IMR-90 (cell line): ENCODE results near the gene ST3GAL4.

ENCODE experiments used
- CEBPB ChIP-seq: IDR thresholded peaks from 2 replicates; pipeline ENCODE4 v1.6.1; 2012; ENCODE audit warnings: low read depth, low read length, improper control_type of control experiment
- CTCF ChIP-seq: conservative IDR thresholded peaks from 2 replicates; pipeline ENCODE4 v1.5.1; 2012; ENCODE audit warnings: mild to moderate bottlenecking, low read depth, low read length, improper control_type of control experiment
- ELK1 ChIP-seq: fragments of 150-350 bp; IDR thresholded peaks from 2 replicates; pipeline ENCODE4 v1.6.1; 2016; ENCODE audit warnings: low read depth, mild to moderate bottlenecking, low read length, moderate library complexity, borderline replicate concordance
- FOS ChIP-seq: fragments of 150-350 bp; IDR thresholded peaks from 2 replicates; pipeline ENCODE4 v1.6.1; 2016; ENCODE audit warnings: low read depth, low read length
- MAFK ChIP-seq: IDR thresholded peaks from 2 replicates; pipeline ENCODE4 v1.6.1; 2012; ENCODE audit warnings: low read depth, low read length, improper control_type of control experiment
- MAZ ChIP-seq: IDR thresholded peaks from 2 replicates; pipeline ENCODE4 v1.6.1; 2012; ENCODE audit warnings: low read depth, mild to moderate bottlenecking, low read length, improper control_type of control experiment, moderate library complexity, borderline replicate concordance
- MXI1 ChIP-seq: IDR thresholded peaks from 2 replicates; pipeline ENCODE4 v1.6.1; 2012; ENCODE audit warnings: low read depth, mild to moderate bottlenecking, low read length, moderate library complexity, borderline replicate concordance
- NFE2L2 ChIP-seq: fragments of 150-350 bp; IDR thresholded peaks from 2 replicates; pipeline ENCODE4 v1.6.1; 2016; ENCODE audit warnings: low read depth, mild to moderate bottlenecking, low read length
- POLR2A ChIP-seq: IDR thresholded peaks from 2 replicates; pipeline ENCODE4 v1.6.1; 2012; ENCODE audit warnings: mild to moderate bottlenecking, low read depth, low read length
- RAD21 ChIP-seq: IDR thresholded peaks from 2 replicates; pipeline ENCODE4 v1.6.1; 2012; ENCODE audit warnings: low read length, improper control_type of control experiment
- RCOR1 ChIP-seq: IDR thresholded peaks from 2 replicates; pipeline ENCODE4 v1.6.1; 2012; ENCODE audit warnings: mild to moderate bottlenecking, low read length, improper control_type of control experiment; ENCODE audit not compliant: insufficient replicate concordance
- RFX5 ChIP-seq: IDR thresholded peaks from 2 replicates; pipeline ENCODE4 v1.8.0; 2012; ENCODE audit warnings: low read depth, mild to moderate bottlenecking, low read length, moderate library complexity
- SMC3 ChIP-seq: fragments of 150-350 bp; IDR thresholded peaks from 2 replicates; pipeline ENCODE4 v1.6.1; 2016; ENCODE audit warnings: low read depth, mild to moderate bottlenecking, antibody characterized with exemption, low read length, moderate library complexity
- USF2 ChIP-seq: fragments of 150-350 bp; IDR thresholded peaks from 2 replicates; pipeline ENCODE4 v1.6.1; 2017; ENCODE audit warnings: mild to moderate bottlenecking, antibody characterized with exemption, low read length, low read depth

- no peak for TF ChIP-seq CTCF
- no peak for TF ChIP-seq CEBPB
- TF ChIP-seq USF2: no peak
- TF ChIP-seq POLR2A: no peak
- no peak for TF ChIP-seq RCOR1
- no peak for TF ChIP-seq RFX5
- no peak for TF ChIP-seq FOS
- no peak for TF ChIP-seq RAD21
- TF ChIP-seq MAZ: no peak
- TF ChIP-seq ELK1: no peak
- TF ChIP-seq NFE2L2: no peak
- TF ChIP-seq SMC3: no peak
- no peak for TF ChIP-seq MAFK
- TF ChIP-seq MXI1: no peak
Measured at GRCh38 chr11:126426106-126426505, 70.6 kb downstream of the ST3GAL4 start.
